Uterus (tissue), 4 donors: Measurements from ENCODE around the gene RAP1A. TPM values are rescaled to one million over a fixed set of nuclear protein-coding genes. Genes with fewer than 3 reads are reported as not detected.

Source experiments
- DNase-seq, 2 donors: peaks; one replicate each; pipeline ENCODE4 v3.0.0-alpha.2; 2019 to 2020
- H3K27ac ChIP-seq, 2 donors: fragments of 200-600 bp; sonication (generic); 1 replicate in 1 of 2; 2 replicates in 1 of 2; pipeline ENCODE4 v1.5.1; 2016 to 2018
- H3K27me3 ChIP-seq, 2 donors: fragments of 200-600 bp; sonication (generic); one replicate each; pipeline ENCODE4 v1.5.1; 2018 to 2019; ENCODE audit warnings: control low read depth in 1 of 2
- H3K36me3 ChIP-seq, 2 donors: fragments of 200-600 bp; sonication (generic); one replicate each; pipeline ENCODE4 v1.5.1; 2019; ENCODE audit warnings: control low read depth in 1 of 2
- H3K4me1 ChIP-seq, 2 donors: fragments of 200-600 bp; sonication (generic); one replicate each; pipeline ENCODE4 v1.5.1; 2018 to 2019; ENCODE audit warnings: control low read depth in 1 of 2
- H3K4me3 ChIP-seq, 2 donors: fragments of 200-600 bp; sonication (generic); 1 replicate in 1 of 2; 2 replicates in 1 of 2; pipeline ENCODE4 v1.5.1; 2018 to 2019; ENCODE audit warnings: mild to moderate bottlenecking in 1 of 2
- H3K9me3 ChIP-seq, 2 donors: fragments of 200-600 bp; sonication (generic); one replicate each; pipeline ENCODE4 v1.5.1; 2019; ENCODE audit warnings: control low read depth in 1 of 2
- POLR2A ChIP-seq, 2 donors: fragments of 450-650 bp; IDR thresholded peaks; one replicate each; pipeline ENCODE4 v1.6.1; 2016; ENCODE audit warnings: antibody characterized with exemption in 2 of 2, mild to moderate bottlenecking in 1 of 2, moderate library complexity in 1 of 2
- intact Hi-C: fragments of 100-400 bp; cut with DNase I; formaldehyde crosslinking; loops from one replicate; pipeline ENCODE4 v1.15.1; 2023; ENCODE audit warnings: low total_unique reads
- total RNA-seq, 4 donors: library from RNA; depleted of rRNA in 3 of 4; stranded (reverse); fragments of >200 nt in 3 of 4; gene quantifications; one replicate each; pipeline versions ENCODE4 v1.1.0 to v1.2.4, GENCODE V29; 2014 to 2023
- TF ChIP-seq, protein P1 (sequence below), 4 experiments: fragments of 200-600 bp in 2 of 4; fragments of 450-650 bp in 2 of 4; sonication (generic) in 2 of 4; IDR thresholded peaks; one replicate each; pipeline ENCODE4 v1.5.1; 2016 to 2019; ENCODE audit warnings: antibody characterized with exemption in 4 of 4, mild to moderate bottlenecking in 2 of 4, moderate library complexity in 1 of 4
- donor health status: DM: yes; HTN: yes; CAD: no.

RAP1A gene
- total RNA-seq, 4 donors from 2014 or later, result 47.6 to 94.8 (median 60.2) TPM

DNA sequence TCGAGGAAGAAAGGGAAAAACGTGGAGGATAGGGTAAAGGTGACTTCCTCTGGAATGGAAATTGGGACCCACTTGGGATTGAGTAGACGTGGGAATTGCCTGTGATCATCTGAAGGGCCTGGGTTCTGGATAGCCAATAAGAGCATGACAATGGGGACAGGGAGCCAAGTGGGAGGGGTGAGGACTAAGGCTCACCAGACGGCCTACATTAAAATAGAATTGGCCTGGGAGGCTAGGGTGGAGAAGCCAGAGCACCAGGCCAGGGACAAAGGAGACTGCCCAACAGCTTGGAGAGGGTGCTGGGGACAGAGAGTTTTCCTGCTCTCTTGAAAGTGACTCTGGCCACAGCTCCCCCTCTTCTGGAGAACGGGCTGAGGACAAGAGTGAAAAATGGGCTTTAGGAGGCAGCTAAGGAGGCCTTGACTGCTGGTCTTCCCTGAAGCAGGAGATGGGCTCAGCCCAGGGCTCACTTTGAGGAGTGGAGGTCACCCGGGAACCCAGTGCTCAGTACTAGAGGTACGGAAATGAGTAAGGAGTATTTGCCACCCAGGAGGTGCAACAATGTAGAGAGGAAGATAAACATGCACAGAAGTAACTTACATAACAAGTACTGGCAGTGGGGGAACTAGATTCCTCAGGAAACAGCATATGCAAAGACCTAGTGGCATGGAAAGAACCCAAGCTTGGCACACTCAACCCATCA is 100.8 kb downstream of the RAP1A start:
- H3K9me3 ChIP-seq, result no peaks in the 10 kb centered on the region
- no peak for DNase-seq
- no peak overlapping the region for H3K4me3 ChIP-seq
- peak overlapping the region in 1 of 2 donors; percentile 11 for H3K27ac ChIP-seq
- no peaks in the 10 kb centered on the region for H3K4me1 ChIP-seq
- H3K27me3 ChIP-seq, result no peaks in the 10 kb centered on the region
- intact Hi-C loops, result no loop called here
- TF ChIP-seq, protein P1, sequence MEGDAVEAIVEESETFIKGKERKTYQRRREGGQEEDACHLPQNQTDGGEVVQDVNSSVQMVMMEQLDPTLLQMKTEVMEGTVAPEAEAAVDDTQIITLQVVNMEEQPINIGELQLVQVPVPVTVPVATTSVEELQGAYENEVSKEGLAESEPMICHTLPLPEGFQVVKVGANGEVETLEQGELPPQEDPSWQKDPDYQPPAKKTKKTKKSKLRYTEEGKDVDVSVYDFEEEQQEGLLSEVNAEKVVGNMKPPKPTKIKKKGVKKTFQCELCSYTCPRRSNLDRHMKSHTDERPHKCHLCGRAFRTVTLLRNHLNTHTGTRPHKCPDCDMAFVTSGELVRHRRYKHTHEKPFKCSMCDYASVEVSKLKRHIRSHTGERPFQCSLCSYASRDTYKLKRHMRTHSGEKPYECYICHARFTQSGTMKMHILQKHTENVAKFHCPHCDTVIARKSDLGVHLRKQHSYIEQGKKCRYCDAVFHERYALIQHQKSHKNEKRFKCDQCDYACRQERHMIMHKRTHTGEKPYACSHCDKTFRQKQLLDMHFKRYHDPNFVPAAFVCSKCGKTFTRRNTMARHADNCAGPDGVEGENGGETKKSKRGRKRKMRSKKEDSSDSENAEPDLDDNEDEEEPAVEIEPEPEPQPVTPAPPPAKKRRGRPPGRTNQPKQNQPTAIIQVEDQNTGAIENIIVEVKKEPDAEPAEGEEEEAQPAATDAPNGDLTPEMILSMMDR (IDR thresholded peaks at IDR 0.05), result no peak
- no peak for TF ChIP-seq POLR2A (IDR thresholded peaks at IDR 0.05)
- H3K36me3 ChIP-seq, result no peaks in the 10 kb centered on the region

DNA sequence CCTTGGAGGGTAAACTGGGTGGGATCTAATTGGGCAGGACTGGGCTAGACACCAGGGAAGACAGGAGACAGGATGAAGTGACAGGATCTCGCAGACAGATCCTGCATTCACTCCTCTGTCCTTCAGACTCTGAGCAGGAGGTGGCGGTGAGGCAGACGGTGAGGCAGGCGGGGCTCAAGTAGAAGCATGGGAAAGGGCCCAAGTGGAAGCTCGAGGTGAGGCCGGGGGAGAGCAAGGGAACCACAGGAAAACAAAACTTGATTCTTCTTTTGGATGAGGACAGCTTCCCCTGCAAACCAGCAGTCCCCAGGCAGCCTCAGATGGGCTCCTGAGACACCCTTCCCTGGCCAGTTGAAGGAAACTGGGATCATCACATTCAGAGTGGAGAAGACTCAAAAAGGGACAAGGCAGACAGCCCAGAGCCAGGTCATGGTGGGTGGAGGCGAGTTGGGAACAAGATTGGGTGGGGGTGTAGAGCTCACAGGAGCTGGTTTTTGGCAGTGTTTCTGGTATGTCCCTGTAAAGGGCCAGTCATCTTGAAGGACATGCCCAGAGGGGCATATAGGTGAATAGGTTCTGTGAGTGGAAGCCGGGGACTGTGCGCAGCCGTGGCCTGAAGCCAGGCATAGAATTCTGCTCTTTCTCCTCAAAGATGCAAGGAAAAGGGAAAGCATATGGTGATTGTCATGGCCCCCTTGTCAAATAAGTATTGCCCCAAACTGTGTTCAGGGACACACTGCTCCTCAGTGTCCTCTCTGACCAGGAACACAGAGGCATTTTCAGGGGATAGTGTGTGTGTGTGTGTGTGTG is 101.6 kb downstream of the RAP1A start:
- no peaks in the 10 kb centered on the region for H3K27me3 ChIP-seq
- no peak overlapping the region for H3K27ac ChIP-seq
- no peaks in the 10 kb centered on the region for H3K9me3 ChIP-seq
- TF ChIP-seq POLR2A (IDR thresholded peaks at IDR 0.05), result no peak
- TF ChIP-seq, protein P1 (IDR thresholded peaks at IDR 0.05), result no peak
- H3K4me1 ChIP-seq, result no peaks in the 10 kb centered on the region
- no peak overlapping the region for H3K4me3 ChIP-seq
- DNase-seq, result no peak
- no peaks in the 10 kb centered on the region for H3K36me3 ChIP-seq
- intact Hi-C loops, result no loop called here

DNA sequence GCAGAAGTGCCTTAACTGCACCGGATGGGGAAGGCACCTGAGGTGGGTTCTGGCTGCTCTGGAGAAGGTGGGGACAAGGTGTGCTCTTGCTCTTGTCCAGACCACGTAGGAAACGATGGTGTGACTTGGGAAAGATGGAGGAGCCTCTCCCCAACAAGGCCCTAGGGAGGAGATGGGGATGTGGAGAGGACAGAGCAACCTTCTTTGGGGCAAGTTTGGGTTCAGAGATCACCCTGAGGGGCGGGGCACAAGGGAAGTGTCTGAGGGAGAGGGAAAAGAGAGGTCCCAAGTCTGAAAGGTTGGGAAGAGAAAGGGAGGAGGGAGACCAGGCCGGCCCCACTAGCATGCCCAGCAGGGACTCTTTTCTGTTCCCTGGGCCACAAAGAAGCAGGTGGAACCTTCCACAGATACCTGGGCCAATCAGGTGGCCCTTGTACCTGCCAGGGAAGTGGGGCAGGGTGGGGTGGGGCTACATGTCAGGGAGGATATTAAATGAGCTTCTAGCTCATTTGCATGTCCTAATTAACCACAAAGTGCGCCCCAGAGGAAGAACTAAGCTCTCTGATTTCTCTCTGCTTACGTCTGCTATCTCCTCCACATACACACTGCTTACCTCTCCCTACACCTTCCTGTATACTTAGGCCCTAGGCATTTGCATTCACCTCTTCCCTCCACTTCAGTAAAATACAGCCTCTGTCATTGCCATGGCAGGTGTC is 103.7 kb downstream of the RAP1A start:
- TF ChIP-seq POLR2A (IDR thresholded peaks at IDR 0.05), result no peak
- TF ChIP-seq, protein P1 (IDR thresholded peaks at IDR 0.05), result no peak
- intact Hi-C loops, result no loop called here
- Histone ChIP-seq H3K27ac (no peak overlapping the region), H3K36me3 (no peaks in the 10 kb centered on the region), H3K4me1 (no peaks in the 10 kb centered on the region), H3K27me3 (no peaks in the 10 kb centered on the region), H3K4me3 (no peak overlapping the region), H3K9me3 (no peaks in the 10 kb centered on the region)
- DNase-seq, result no peak

- Histone ChIP-seq H3K36me3 (no peaks in the 10 kb centered on the region), H3K27me3 (no peaks in the 10 kb centered on the region), H3K9me3 (no peaks in the 10 kb centered on the region), H3K4me3 (no peak overlapping the region), H3K4me1 (no peaks in the 10 kb centered on the region), H3K27ac (no peak overlapping the region)
- no peak for DNase-seq
- no peak for TF ChIP-seq POLR2A (IDR thresholded peaks at IDR 0.05)
- TF ChIP-seq, protein P1 (IDR thresholded peaks at IDR 0.05), result no peak
- intact Hi-C loops, result no loop called here
These were observed 104.3 kb downstream of the RAP1A start for GRCh38 chr1:111723871-111724270.
